Tibial nerve (tissue), 4 donors: Measurements from ENCODE around the gene LZTR1. TPM values are rescaled to one million over a fixed set of nuclear protein-coding genes. Genes with fewer than 3 reads are reported as not detected.
"Not testable (repeated sequence)": the region's sequence is repeated elsewhere in the genome, so short reads cannot be mapped to it uniquely, and the experiment has no call there.

Experiments used
- DNase-seq, 2 donors: peaks; one replicate each; pipeline ENCODE4 v3.0.0-alpha.2; 2019; ENCODE audit warnings: low spot score in 2 of 2
- H3K27ac ChIP-seq, 4 donors: fragments of 200-600 bp; sonication (generic) in 3 of 4; one replicate each; pipeline ENCODE4 v1.5.1; 2017 to 2019; ENCODE audit warnings: mild to moderate bottlenecking in 1 of 4
- H3K27me3 ChIP-seq, 2 donors: fragments of 200-600 bp; sonication (generic) in 1 of 2; one replicate each; pipeline versions ENCODE4 v1.5.1 to v1.6.0; 2017 to 2019
- H3K36me3 ChIP-seq, 3 donors: fragments of 200-600 bp; sonication (generic); one replicate each; pipeline ENCODE4 v1.5.1; 2018 to 2019
- H3K4me1 ChIP-seq, 4 donors: fragments of 200-600 bp; sonication (generic) in 3 of 4; one replicate each; pipeline ENCODE4 v1.5.1; 2017 to 2019
- H3K4me3 ChIP-seq, 4 donors: fragments of 200-600 bp; sonication (generic) in 3 of 4; one replicate each; pipeline ENCODE4 v1.5.1; 2017 to 2019; ENCODE audit warnings: mild to moderate bottlenecking in 1 of 4, moderate library complexity in 1 of 4
- H3K9me3 ChIP-seq, 4 donors: fragments of 200-600 bp; sonication (generic) in 3 of 4; one replicate each; pipeline ENCODE4 v1.5.1; 2017 to 2019
- CTCF ChIP-seq, 5 experiments: fragments of 200-600 bp in 3 of 5; fragments of 450-650 bp in 2 of 5; sonication (generic) in 3 of 5; IDR thresholded peaks; one replicate each; pipeline ENCODE4 v1.5.1; 2016 to 2019; ENCODE audit warnings: antibody characterized with exemption in 5 of 5, mild to moderate bottlenecking in 3 of 5, moderate library complexity in 2 of 5
- EP300 ChIP-seq, 2 donors: sonication (generic); formaldehyde crosslinking; IDR thresholded peaks; one replicate each; pipeline ENCODE4 v1.6.1; 2017; ENCODE audit warnings: antibody characterized with exemption in 2 of 2, mild to moderate bottlenecking in 1 of 2
- POLR2A ChIP-seq, 2 donors: fragments of 450-650 bp; IDR thresholded peaks; one replicate each; pipeline ENCODE4 v1.6.1; 2017; ENCODE audit warnings: antibody characterized with exemption in 2 of 2, mild to moderate bottlenecking in 2 of 2, moderate library complexity in 2 of 2
- WGBS, 2 donors: methylation state at CpG; one replicate each; pipeline ENCODE4 v1.1.5; 2018; 5-methylcytosine and 5-hydroxymethylcytosine counted together
- total RNA-seq, 4 donors: library from RNA; depleted of rRNA; stranded (reverse); fragments of >200 nt; gene quantifications; one replicate each; pipeline ENCODE4 v1.1.0, GENCODE V29; 2016

Gene LZTR1
- total RNA-seq, 4 donors from 2014 or later = 59.8 to 127 (median 66.5) TPM

- Histone ChIP-seq H3K27ac (no peak overlapping the region), H3K27me3 (no peaks in the 10 kb centered on the region), H3K9me3 (no peaks in the 10 kb centered on the region), H3K4me3 (no peak overlapping the region), H3K4me1 (peaks cover 0 to 4% (median 0%) of the 10 kb centered on the region in 4 donors), H3K36me3 (no peaks in the 10 kb centered on the region)
- TF ChIP-seq CTCF (IDR thresholded peaks at IDR 0.05) (no peak), EP300 (IDR thresholded peaks at IDR 0.05) (no peak), POLR2A (IDR thresholded peaks at IDR 0.05) (no peak)
- no peak for DNase-seq
- 51 to 68% methylated on average over 4 of the region's 4 CpGs for WGBS, 2 donors
Observed at GRCh38 chr22:20970939-20971657, 11.0 kb upstream of the LZTR1 start.

GRCh38 chr22:20972014-20972694 lies 9.9 kb upstream of the LZTR1 start:
- not testable (repeated sequence) for H3K27me3 ChIP-seq, H3K27ac ChIP-seq, H3K4me1 ChIP-seq, H3K4me3 ChIP-seq, H3K36me3 ChIP-seq, H3K9me3 ChIP-seq, DNase-seq
- WGBS, 2 donors = 83% methylated on average over 11 of the region's 11 CpGs

GRCh38 chr22:20972933-20973577 lies 9.0 kb upstream of the LZTR1 start:
- 69 to 70% methylated on average over 20 of the region's 21 CpGs for WGBS, 2 donors
- Histone ChIP-seq H3K4me3 (no peak overlapping the region), H3K36me3 (no peaks in the 10 kb centered on the region), H3K4me1 (peaks cover 0 to 3% (median 0%) of the 10 kb centered on the region in 4 donors), H3K9me3 (peaks cover 0 to 3% (median 0%) of the 10 kb centered on the region in 4 donors), H3K27ac (no peak overlapping the region), H3K27me3 (no peaks in the 10 kb centered on the region)
- TF ChIP-seq EP300 (IDR thresholded peaks at IDR 0.05) (no peak), POLR2A (IDR thresholded peaks at IDR 0.05) (no peak), CTCF (IDR thresholded peaks at IDR 0.05) (no peak)
- DNase-seq = no peak

- no peak for DNase-seq
- TF ChIP-seq EP300 (IDR thresholded peaks at IDR 0.05) (no peak), POLR2A (IDR thresholded peaks at IDR 0.05) (no peak), CTCF (IDR thresholded peaks at IDR 0.05) (no peak)
- Histone ChIP-seq H3K4me3 (no peak overlapping the region), H3K27me3 (no peaks in the 10 kb centered on the region), H3K27ac (no peak overlapping the region), H3K36me3 (no peaks in the 10 kb centered on the region), H3K9me3 (peaks cover 0 to 10% (median 0%) of the 10 kb centered on the region in 4 donors), H3K4me1 (no peaks in the 10 kb centered on the region)
- WGBS, 2 donors = 64 to 72% methylated on average over 19 to 21 of the region's 21 CpGs
Observed at GRCh38 chr22:20973634-20974286, 8.3 kb upstream of the LZTR1 start.

- 74% methylated on average over 11 to 15 of the region's 16 CpGs for WGBS, 2 donors
- no peaks in the 10 kb centered on the region for H3K36me3 ChIP-seq
- no peak overlapping the region for H3K4me3 ChIP-seq
- H3K4me1 ChIP-seq = peaks cover 0 to 4% (median 0%) of the 10 kb centered on the region in 4 donors
- H3K27ac ChIP-seq = no peak overlapping the region
- no peaks in the 10 kb centered on the region for H3K27me3 ChIP-seq
- H3K9me3 ChIP-seq = peaks cover 0 to 12% (median 0%) of the 10 kb centered on the region in 4 donors
- no peak for TF ChIP-seq EP300 (IDR thresholded peaks at IDR 0.05)
- no peak for TF ChIP-seq CTCF (IDR thresholded peaks at IDR 0.05)
- TF ChIP-seq POLR2A (IDR thresholded peaks at IDR 0.05) = no peak
- DNase-seq = no peak
Observed at GRCh38 chr22:20974336-20974955, 7.7 kb upstream of the LZTR1 start.
